ENCODE data around the gene AFG3L2. TPM values are rescaled to one million over a fixed set of nuclear protein-coding genes. Genes with fewer than 3 reads are reported as not detected.

The AFG3L2 gene
- total and polyA plus RNA-seq, 9 of the 15 experiments (the other 6 are each of a cell fraction or from before 2014, with no cell fraction given) = 24.1 to 109 (median 84.0) TPM

GRCh38 chr18:12302391-12303147 lies 74.5 kb downstream of the AFG3L2 start (continued):
- TF ChIP-seq TOE1 (IDR thresholded peaks at IDR 0.05; ENCODE audit: borderline replicate concordance) (peak; percentile 34; the same call in 1 of the 2 replicates), TOE1 (CRISPR knock-in tag; IDR thresholded peaks at IDR 0.05; ENCODE audit: borderline replicate concordance, low read depth) (no peak), ZBTB34 (CRISPR knock-in tag; IDR thresholded peaks at IDR 0.05) (no peak), PCBP2 (IDR thresholded peaks at IDR 0.05; ENCODE audit: low read depth, low read length, poor library complexity, severe bottlenecking) (no peak), STAT5A (IDR thresholded peaks at IDR 0.05; ENCODE audit: borderline replicate concordance, low read length) (peak; percentile 84), CGGBP1 (CRISPR knock-in tag; IDR thresholded peaks at IDR 0.05) (no peak), TAF7 (tag; IDR thresholded peaks at IDR 0.05) (no peak), CBFB (CRISPR knock-in tag; IDR thresholded peaks at IDR 0.05) (0 out of 2 replicates have a peak, but pooled peaks have one; percentile 22), KAT2B (IDR thresholded peaks at IDR 0.05; ENCODE audit: low read depth, low read length) (no peak), ZMIZ1 (IDR thresholded peaks at IDR 0.05; ENCODE audit: low read depth in 2 of 2, low read length in 2 of 2) (peak in 1 of 2 experiments; percentile 62; a peak in 1 of 4 replicates), HSF4 (CRISPR knock-in tag; IDR thresholded peaks at IDR 0.05; ENCODE audit: borderline replicate concordance) (0 out of 2 replicates have a peak, but pooled peaks have one; percentile 10), MTA2 (IDR thresholded peaks at IDR 0.05; ENCODE audit: low read depth) (peak; percentile 68), DPF2 (IDR thresholded peaks at IDR 0.05) (peak; percentile 85), KLF1 (tag; IDR thresholded peaks at IDR 0.05) (no peak)
